GM21528 (cell line): ENCODE measurements around the gene LSMEM2.
"Not testable (repeated sequence)": the region's sequence is repeated elsewhere in the genome, so short reads cannot be mapped to it uniquely, and the experiment has no call there.

ENCODE experiments used
- ATAC-seq: cut with Tn5 transposase; IDR thresholded peaks from one replicate; pipeline ENCODE4 v1.9.1; 2021; ENCODE audit warnings: mild to moderate bottlenecking, moderate library complexity; ENCODE audit not compliant: unreplicated experiment, low FRiP score

The LSMEM2 gene

GRCh38 chr3:50245251-50245745, 33.6 kb upstream of the LSMEM2 start:
- no peak for ATAC-seq

- peak; percentile 65 for ATAC-seq
Observed at GRCh38 chr3:50245831-50246516, 32.9 kb upstream of the LSMEM2 start.

GRCh38 chr3:50246517-50246954, 32.4 kb upstream of the LSMEM2 start:
- peak; percentile 43 for ATAC-seq

DNA sequence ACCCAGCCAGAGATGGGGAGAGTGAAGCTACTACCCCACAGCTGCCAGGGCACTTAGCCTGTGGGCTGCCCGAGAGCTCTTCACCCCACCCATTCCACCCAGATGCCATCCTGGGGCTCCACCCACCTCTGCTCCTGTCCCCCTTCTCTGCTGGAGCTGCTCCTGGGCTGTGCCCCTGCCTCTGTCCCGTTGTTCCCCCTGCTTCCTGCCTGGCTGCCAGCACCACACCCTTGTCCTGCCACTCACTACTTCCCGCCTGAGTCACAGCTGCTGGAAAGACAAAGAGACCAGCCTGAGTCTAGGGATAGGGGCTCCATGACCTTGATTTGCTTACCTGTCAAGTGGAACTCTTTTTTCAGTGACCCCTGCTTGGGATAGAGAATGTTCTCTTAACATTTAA, 30.5 kb upstream of the LSMEM2 start:
- ATAC-seq, result no peak

- no peak for ATAC-seq
Observed at GRCh38 chr3:50249457-50249856, 29.4 kb upstream of the LSMEM2 start.

- ATAC-seq, result no peak
Observed at GRCh38 chr3:50250514-50250913, 28.4 kb upstream of the LSMEM2 start.

DNA sequence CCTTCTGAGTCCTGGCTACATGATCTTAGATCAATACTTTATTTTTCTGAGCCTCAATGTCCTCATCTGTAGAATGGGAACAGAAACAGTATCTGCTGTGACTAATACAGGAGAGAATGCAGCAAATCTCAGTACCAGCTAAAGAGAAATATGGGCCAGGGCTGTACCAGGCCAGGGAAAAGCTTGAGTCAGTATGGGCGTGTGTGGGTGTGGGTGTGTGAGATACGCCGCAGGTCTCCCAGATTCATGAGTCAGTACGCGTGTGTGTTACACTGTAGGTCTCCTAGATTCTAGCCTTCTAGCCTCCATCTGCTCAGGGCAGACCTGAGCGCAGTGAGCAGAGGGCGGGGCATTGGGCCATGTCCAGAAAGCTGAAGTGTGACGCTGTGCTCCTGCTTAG, 27.7 kb upstream of the LSMEM2 start:
- ATAC-seq, result no peak

- ATAC-seq, result no peak
Observed at GRCh38 chr3:50254577-50255250, 24.2 kb upstream of the LSMEM2 start.

GRCh38 chr3:50255251-50255615, 23.7 kb upstream of the LSMEM2 start:
- ATAC-seq, result no peak

GRCh38 chr3:50256978-50257890, 21.7 kb upstream of the LSMEM2 start:
- ATAC-seq, result no peak

- no peak for ATAC-seq
Observed at GRCh38 chr3:50258029-50258680, 20.7 kb upstream of the LSMEM2 start.

GRCh38 chr3:50258979-50259378, 19.9 kb upstream of the LSMEM2 start:
- no peak for ATAC-seq

DNA sequence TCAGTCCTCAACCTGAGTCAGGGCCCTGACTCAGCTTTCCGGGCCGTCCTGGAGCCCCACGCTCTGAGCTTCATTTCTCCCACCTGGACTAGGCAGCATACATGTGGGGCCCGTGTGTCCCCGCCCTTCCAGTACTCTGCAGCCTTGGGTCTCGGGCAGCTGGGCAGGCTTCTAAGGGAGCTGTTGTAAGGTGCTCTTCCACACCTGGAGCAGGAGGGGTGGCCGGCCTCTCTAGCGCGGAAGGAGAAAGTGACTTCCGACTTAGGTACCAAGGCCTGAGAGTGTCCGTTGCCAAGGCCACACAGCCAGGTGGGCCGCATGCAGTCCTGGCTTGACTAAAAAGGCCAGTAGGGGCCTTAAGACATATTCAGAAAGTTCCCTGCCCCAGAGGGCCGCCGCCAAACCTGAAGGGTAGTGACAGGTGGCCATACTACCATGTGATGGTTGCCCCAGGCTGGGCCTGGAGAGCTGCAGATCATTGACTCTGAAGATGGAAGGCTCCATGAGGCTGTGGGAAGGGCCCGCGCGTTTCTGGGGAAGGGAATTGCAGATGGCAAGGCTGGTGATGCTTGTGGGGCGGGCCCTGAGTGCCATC, 19.4 kb upstream of the LSMEM2 start:
- peak; percentile 33 for ATAC-seq

DNA sequence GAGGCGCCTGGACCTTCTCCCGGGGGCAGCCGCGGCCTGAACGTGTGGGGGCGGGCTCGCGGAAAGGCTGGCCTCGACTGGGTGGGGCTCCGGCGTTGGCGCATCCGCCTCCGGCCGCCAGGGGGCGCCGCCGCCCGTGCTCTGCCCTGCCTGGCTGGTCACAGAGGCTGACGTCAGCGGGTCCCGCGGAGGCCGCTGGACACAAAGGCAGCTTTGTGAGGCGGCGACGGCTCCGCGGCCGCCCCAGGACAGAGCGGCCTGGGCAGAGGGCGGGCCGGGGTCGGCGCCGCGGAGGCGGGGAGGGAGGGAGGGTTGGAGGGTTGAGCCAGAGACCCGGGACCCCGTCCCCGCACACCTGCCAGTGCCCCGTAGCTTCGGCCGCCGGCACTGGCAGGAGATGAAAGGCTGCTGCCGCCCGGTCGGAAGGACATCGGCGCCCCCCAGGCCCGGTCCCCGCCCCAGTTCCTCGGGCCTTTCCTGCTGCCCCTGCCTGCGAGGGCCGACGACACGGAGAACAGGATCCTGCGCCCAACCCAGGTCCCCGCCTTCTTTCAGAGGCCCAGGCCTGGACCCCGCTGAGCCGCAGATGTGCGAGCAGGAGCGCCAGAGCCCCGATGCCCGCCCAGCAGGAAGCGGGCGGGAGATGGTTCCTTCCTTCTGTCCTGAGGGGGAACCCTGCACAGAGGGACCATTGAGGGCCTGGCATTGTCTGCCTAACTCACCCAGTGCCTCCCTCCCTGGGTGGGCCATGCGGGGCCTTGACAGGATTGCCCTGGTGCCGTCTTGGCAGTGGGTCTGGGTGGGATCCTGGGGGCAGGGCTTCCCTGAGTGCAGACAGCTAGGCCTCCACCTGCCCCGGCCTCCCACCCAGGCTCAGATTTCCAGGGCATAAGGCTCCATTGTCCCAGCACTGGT, 18.6 kb upstream of the LSMEM2 start:
- ATAC-seq, result peak; percentile 81

GRCh38 chr3:50260942-50261441, 17.9 kb upstream of the LSMEM2 start:
- no peak for ATAC-seq

GRCh38 chr3:50261505-50261904, 17.4 kb upstream of the LSMEM2 start:
- no peak for ATAC-seq

DNA sequence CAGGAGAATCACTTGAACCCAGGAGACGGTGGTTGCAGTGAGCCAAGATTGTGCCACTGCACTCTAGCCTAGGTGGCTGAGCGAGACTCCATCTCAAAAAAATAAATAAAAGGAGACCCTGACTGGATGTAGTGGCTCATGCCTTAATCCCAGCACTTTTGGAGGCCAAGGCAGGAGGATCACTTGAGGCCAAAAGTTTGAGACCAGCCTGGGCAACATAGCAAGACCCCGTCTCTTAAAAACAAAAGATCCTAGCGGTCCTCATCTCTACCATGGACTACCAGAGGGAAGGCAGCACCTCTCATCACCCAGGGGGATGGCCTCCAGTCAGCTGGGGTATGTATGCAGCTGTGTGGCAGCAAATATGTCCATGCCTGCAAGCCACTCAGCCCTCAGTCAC, 16.7 kb upstream of the LSMEM2 start:
- not testable (repeated sequence) for ATAC-seq

- ATAC-seq, result no peak
Observed at GRCh38 chr3:50262778-50263177, 16.1 kb upstream of the LSMEM2 start.
